CD4-positive, alpha-beta T cell treated with Interleukin-17A for 4 hours (primary cell): ENCODE data around the gene KLHL11.

Experiments
- DNase-seq: peaks from one replicate; pipeline ENCODE4 v3.0.0-alpha.2; 2020; ENCODE audit warnings: mixed read lengths

Gene KLHL11

GRCh38 chr17:41864836-41865595 is at the start of gene KLHL11:
TSS of gene KLHL11 (minus strand) at chr17:41865423. CDS start at chr17:41865370, 53 bp downstream.
- peak; percentile 91 for DNase-seq

GRCh38 chr17:41915020-41915419 is 49.8 kb upstream of the KLHL11 start:
- DNase-seq: no peak

GRCh38 chr17:41914358-41914766 is 49.1 kb upstream of the KLHL11 start:
- DNase-seq: no peak

GRCh38 chr17:41913798-41914197 is 48.6 kb upstream of the KLHL11 start:
- no peak for DNase-seq

- DNase-seq: no peak
These were observed 47.7 kb upstream of the KLHL11 start for GRCh38 chr17:41912925-41913324.

- DNase-seq: no peak
These were observed 45.6 kb upstream of the KLHL11 start for GRCh38 chr17:41910701-41911391.

GRCh38 chr17:41909088-41909487 is 43.9 kb upstream of the KLHL11 start:
- DNase-seq: no peak

- no peak for DNase-seq
These were observed 42.7 kb upstream of the KLHL11 start for GRCh38 chr17:41907633-41908539.

GRCh38 chr17:41907185-41907556 is 41.9 kb upstream of the KLHL11 start:
- DNase-seq: no peak

GRCh38 chr17:41906465-41907184 is 41.4 kb upstream of the KLHL11 start:
- no peak for DNase-seq

- DNase-seq: no peak
These were observed 39.9 kb upstream of the KLHL11 start for GRCh38 chr17:41905172-41905571.

- DNase-seq: no peak
These were observed 39.1 kb upstream of the KLHL11 start for GRCh38 chr17:41904242-41904841.

GRCh38 chr17:41901646-41902045 is 36.4 kb upstream of the KLHL11 start:
- no peak for DNase-seq

GRCh38 chr17:41896726-41897125 is 31.5 kb upstream of the KLHL11 start:
- DNase-seq: no peak

GRCh38 chr17:41895617-41896016 is 30.4 kb upstream of the KLHL11 start:
- no peak for DNase-seq

- no peak for DNase-seq
These were observed 29.6 kb upstream of the KLHL11 start for GRCh38 chr17:41894791-41895331.

GRCh38 chr17:41893384-41893783 is 28.2 kb upstream of the KLHL11 start:
- no peak for DNase-seq

GRCh38 chr17:41892021-41892376 is 26.8 kb upstream of the KLHL11 start:
- no peak for DNase-seq

GRCh38 chr17:41891135-41892020 is 26.2 kb upstream of the KLHL11 start:
- no peak for DNase-seq

- DNase-seq: no peak
These were observed 23.2 kb upstream of the KLHL11 start for GRCh38 chr17:41888332-41888965.
